K562 (cell line): ENCODE measurements around the gene TTC28. TPM values are rescaled to one million over a fixed set of nuclear protein-coding genes. Genes with fewer than 3 reads are reported as not detected.

Experiments used
- ATAC-seq: fragments of 200-7000 bp; cut with Tn5 transposase; 3 replicates; pipeline ENCODE4 v1.9.1; 2020; ENCODE audit warnings: moderate library complexity
- BruUV-seq: library from RNA; stranded (reverse); fragments of 400-500 nt; replicated peaks from 2 replicates; lab custom pipeline; 2021; lab: Mats Ljungman, UMichigan
- CTCF ChIA-PET: fragments of 300-600 bp; formaldehyde crosslinking; extraction: SDS; loops from one replicate; lab custom pipeline; 2021; ENCODE audit warnings: low intra/inter-chr PET ratio; lab: Yijun Ruan, JAX
- POLR2A ChIA-PET: fragments of 300-600, 350-650 bp; sonication (Branson Sonifier 250); formaldehyde crosslinking; extraction: SDS; loops from one replicate; lab custom pipeline; 2021; ENCODE audit warnings: antibody characterized with exemption, inconsistent platforms; lab: Yijun Ruan, JAX
- DNase-seq, 4 experiments: peaks; one replicate each; pipeline versions ENCODE4 v3.0.0 to v3.0.0-alpha.2; 2011 to 2018; ENCODE audit warnings: low spot score in 3 of 4, mixed read lengths in 3 of 4; ENCODE audit errors: extremely low read depth in 1 of 4
- FAIRE-seq: peaks from 2 replicates; lab custom pipeline; 2011; peaks lifted over from hg19 to GRCh38; lab: Jason Lieb, UNC
- H2AFZ ChIP-seq: 2 replicates; pipeline ENCODE4 v1.6.0; 2011; ENCODE audit warnings: low read depth, low read length, control low read depth, inconsistent platforms
- H3K27ac ChIP-seq: fragments of 200-600 bp; 3 replicates; pipeline ENCODE4 v1.8.0; 2011; ENCODE audit warnings: low read depth, mild to moderate bottlenecking, control low read depth, inconsistent platforms, low read length, moderate library complexity, mixed read lengths; ENCODE audit errors: extremely low read depth
- H3K27me3 ChIP-seq, 2 experiments: fragments of 300-600 bp in 1 of 2; 2 replicates in 1 of 2; 3 replicates in 1 of 2; pipeline versions ENCODE4 v1.6.0 to v1.8.0; 2011; ENCODE audit warnings: inconsistent platforms in 2 of 2, low read length in 2 of 2, mild to moderate bottlenecking in 1 of 2, mixed read lengths in 1 of 2, moderate library complexity in 1 of 2; ENCODE audit not compliant: control insufficient read depth in 2 of 2, insufficient read depth in 2 of 2
- H3K36me3 ChIP-seq: fragments of 300-600 bp; 3 replicates; pipeline ENCODE4 v1.8.0; 2011; ENCODE audit warnings: mild to moderate bottlenecking, low read length, inconsistent platforms; ENCODE audit not compliant: control insufficient read depth, insufficient read depth
- H3K4me1 ChIP-seq, 2 experiments: fragments of 200-600 bp in 1 of 2; replicated peaks in 1 of 2; 2 replicates in 1 of 2; 3 replicates in 1 of 2; pipeline versions ENCODE4 v1.5.1 to v1.8.0; 2011; ENCODE audit warnings: inconsistent platforms in 2 of 2, low read length in 2 of 2, mild to moderate bottlenecking in 1 of 2, mixed read lengths in 1 of 2, moderate library complexity in 1 of 2; ENCODE audit not compliant: control insufficient read depth in 2 of 2, insufficient read depth in 2 of 2
- H3K4me2 ChIP-seq: 2 replicates; pipeline ENCODE4 v1.6.1; 2011; ENCODE audit warnings: low read length, control low read depth, inconsistent platforms, mixed read lengths; ENCODE audit not compliant: insufficient read depth
- H3K4me3 ChIP-seq: fragments of 200-600 bp; sonication (generic), shearing (Covaris generic); 2 replicates; pipeline ENCODE4 v1.5.1; 2016; ENCODE audit warnings: control low read depth, inconsistent platforms
- H3K79me2 ChIP-seq: fragments of 200-600 bp; 3 replicates; pipeline ENCODE4 v1.8.0; 2011; ENCODE audit warnings: low read length, inconsistent platforms; ENCODE audit not compliant: control insufficient read depth, insufficient read depth
- H3K9ac ChIP-seq, 2 experiments: 2 replicates each; pipeline versions ENCODE4 v1.6.0 to v1.6.1; 2011; ENCODE audit warnings: low read depth in 2 of 2, low read length in 2 of 2, control low read depth in 1 of 2, inconsistent platforms in 1 of 2, mild to moderate bottlenecking in 1 of 2, mixed read lengths in 1 of 2; ENCODE audit not compliant: insufficient read depth in 1 of 2
- H3K9me1 ChIP-seq: one replicate; pipeline ENCODE4 v1.6.0; 2011; ENCODE audit warnings: inconsistent platforms, mild to moderate bottlenecking, low read length, moderate library complexity; ENCODE audit not compliant: control insufficient read depth, insufficient read depth
- H3K9me3 ChIP-seq: replicated peaks from 2 replicates; pipeline ENCODE4 v1.5.1; 2011; ENCODE audit warnings: low read depth, low read length, inconsistent platforms; ENCODE audit not compliant: control insufficient read depth, insufficient read depth
- H4K20me1 ChIP-seq: replicated peaks from 2 replicates; pipeline ENCODE4 v1.6.1; 2011; ENCODE audit warnings: low read length, inconsistent platforms, mixed read lengths; ENCODE audit not compliant: control insufficient read depth, insufficient read depth
- ARID4B ChIP-seq: sonication (generic); formaldehyde crosslinking; IDR thresholded peaks from 2 replicates; pipeline ENCODE4 v1.8.0; 2022; ENCODE audit warnings: mild to moderate bottlenecking, missing genetic modification reagents
- ASH1L ChIP-seq: fragments of 450-650 bp; IDR thresholded peaks from 2 replicates; pipeline ENCODE4 v1.6.1; 2018; ENCODE audit warnings: borderline replicate concordance, mild to moderate bottlenecking, low read depth; ENCODE audit not compliant: partially characterized antibody
- DPF2 ChIP-seq: fragments of 450-650 bp; IDR thresholded peaks from 2 replicates; pipeline ENCODE4 v1.6.1; 2016
- ZBTB5 ChIP-seq: fragments of 450-650 bp; IDR thresholded peaks from 2 replicates; pipeline ENCODE4 v1.6.1; 2017; ENCODE audit warnings: antibody characterized with exemption
- ZNF140 ChIP-seq: fragments of 250-450 bp; sonication (Bioruptor Pico); IDR thresholded peaks from 2 replicates; pipeline ENCODE4 v1.8.0; 2021; ENCODE audit warnings: moderate library complexity, mild to moderate bottlenecking, inconsistent platforms
- ZNF3 ChIP-seq: fragments of 250-450 bp; sonication (Bioruptor Pico); IDR thresholded peaks from 2 replicates; pipeline ENCODE4 v1.5.0; 2021; ENCODE audit warnings: mild to moderate bottlenecking, moderate library complexity
- WGBS: fragments of 100-300 bp; shearing (Covaris generic); methylation state at CpG from one replicate; pipeline ENCODE4 v1.1.6; 2016; ENCODE audit warnings: low coverage, mixed read lengths; ENCODE audit not compliant: insufficient coverage; ENCODE audit errors: missing lambda C conversion rate; 5-methylcytosine and 5-hydroxymethylcytosine counted together
- in situ Hi-C: fragments of 300-500 bp; cut with MboI; formaldehyde crosslinking; loops from 4 replicates; pipeline ENCODE4 v1.15.0; 2018; ENCODE audit warnings: inconsistent platforms, mixed read lengths
- intact Hi-C: fragments of 100-400 bp; cut with micrococcal nuclease; formaldehyde crosslinking; loops from 2 replicates; pipeline ENCODE4 v1.14.2; 2022
- polyA plus RNA-seq, 8 experiments: library from polyadenylated mRNA; depleted of rRNA in 4 of 8; stranded (reverse) in 5 of 8; unstranded in 3 of 8; fragments of >200 nt; fragmentation: Nextera tagmentation in 2 of 8; fragmentation: Illumina TruSeq in 1 of 8; extraction: Ambion mirVana in 2 of 8; extraction: Trizol in 1 of 8; gene quantifications; 2 replicates each; pipeline versions ENCODE4 v1.2.1 to v1.2.3, GENCODE V29; 2011 to 2014; ENCODE audit warnings: inconsistent platforms in 1 of 8, missing spikeins in 1 of 8
- total RNA-seq, 7 experiments: library from RNA; depleted of rRNA in 6 of 7; stranded (reverse); fragments of >200 nt in 6 of 7; fragmentation: Illumina TruSeq in 2 of 7; extraction: Trizol in 2 of 7; gene quantifications; 2 replicates each; pipeline versions ENCODE4 v1.2.1 to v1.2.3, GENCODE V29; 2011 to 2021; ENCODE audit warnings: low replicate concordance in 1 of 7
- TF ChIP-seq, protein P1 (sequence below): fragments of 450-650 bp; IDR thresholded peaks from 2 replicates; pipeline ENCODE4 v1.6.1; 2014; ENCODE audit warnings: low read depth, mild to moderate bottlenecking, moderate library complexity, borderline replicate concordance

Gene TTC28
- total and polyA plus RNA-seq, 9 of the 15 experiments (the other 6 are each of a cell fraction or from before 2014, with no cell fraction given), result 0.22 to 10.7 (median 3.1) TPM

GRCh38 chr22:28243539-28243938 is 436.1 kb downstream of the TTC28 start:
- H2AFZ ChIP-seq, result peak overlapping the region; percentile 62
- DNase-seq, result peak in 1 of 4 experiments; percentile 16
- intact Hi-C loops, result loop anchor here (10.0 kb wide), 1 partner anchor 351 kb away; no protein-coding TSS in a partner anchor
- H3K79me2 ChIP-seq, result no peaks in the 10 kb centered on the region
- peak; percentile 42 for FAIRE-seq
- no peak for TF ChIP-seq ZNF140 (CRISPR knock-in tag)
- TF ChIP-seq, protein P1, sequence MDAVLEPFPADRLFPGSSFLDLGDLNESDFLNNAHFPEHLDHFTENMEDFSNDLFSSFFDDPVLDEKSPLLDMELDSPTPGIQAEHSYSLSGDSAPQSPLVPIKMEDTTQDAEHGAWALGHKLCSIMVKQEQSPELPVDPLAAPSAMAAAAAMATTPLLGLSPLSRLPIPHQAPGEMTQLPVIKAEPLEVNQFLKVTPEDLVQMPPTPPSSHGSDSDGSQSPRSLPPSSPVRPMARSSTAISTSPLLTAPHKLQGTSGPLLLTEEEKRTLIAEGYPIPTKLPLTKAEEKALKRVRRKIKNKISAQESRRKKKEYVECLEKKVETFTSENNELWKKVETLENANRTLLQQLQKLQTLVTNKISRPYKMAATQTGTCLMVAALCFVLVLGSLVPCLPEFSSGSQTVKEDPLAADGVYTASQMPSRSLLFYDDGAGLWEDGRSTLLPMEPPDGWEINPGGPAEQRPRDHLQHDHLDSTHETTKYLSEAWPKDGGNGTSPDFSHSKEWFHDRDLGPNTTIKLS, result no peak
- 0 out of 2 replicates have a peak, but pooled peaks have one; percentile 18 for TF ChIP-seq DPF2
- no peak for TF ChIP-seq ZBTB5
- no peak for TF ChIP-seq ZNF3 (CRISPR knock-in tag)
- no peak for TF ChIP-seq ASH1L
- no peak for TF ChIP-seq ARID4B (CRISPR knock-in tag)
- peaks cover 15 to 41% of the 10 kb centered on the region in 2 experiments for H3K4me1 ChIP-seq
- ChIA-PET CTCF (no interaction called here), POLR2A (interaction anchor here (0.6 to 1.5 kb wide), 3 partner anchors 18 to 641 kb away, joined by 3 to 4 read pairs (median 3); no protein-coding TSS in a partner anchor)
- H3K36me3 ChIP-seq, result no peaks in the 10 kb centered on the region
- ATAC-seq, result peak; percentile 41; the same call in 2 of the 3 replicates
- H4K20me1 ChIP-seq, result no peaks in the 10 kb centered on the region
- H3K4me3 ChIP-seq, result no peak overlapping the region
- H3K9ac ChIP-seq, result peak overlapping the region in 1 of 2 experiments; percentile 19; a peak in 3 of 4 replicates
- BruUV-seq, result no TSS peak
- in situ Hi-C loops, result no loop called here
- H3K27ac ChIP-seq, result peak overlapping the region; percentile 59
- H3K9me1 ChIP-seq, result no peaks in the 10 kb centered on the region
- no peaks in the 10 kb centered on the region for H3K27me3 ChIP-seq
- peak overlapping the region; percentile 35; the same call in 1 of the 2 replicates for H3K4me2 ChIP-seq
- no peaks in the 10 kb centered on the region for H3K9me3 ChIP-seq
- 7% methylated on average over 3 of the region's 3 CpGs for WGBS
